Gastroesophageal sphincter (tissue), 3 donors: ENCODE measurements around the gene TSPAN17.

Experiments
- CTCF ChIP-seq, 4 experiments: fragments of 200-600 bp in 2 of 4; fragments of 450-650 bp in 2 of 4; sonication (generic) in 1 of 4; IDR thresholded peaks; one replicate each; pipeline ENCODE4 v1.5.1; 2017 to 2019; ENCODE audit warnings: antibody characterized with exemption in 4 of 4, mild to moderate bottlenecking in 2 of 4, moderate library complexity in 2 of 4
- POLR2A ChIP-seq, 2 donors: fragments of 450-650 bp; IDR thresholded peaks; one replicate each; pipeline ENCODE4 v1.6.1; 2017; ENCODE audit warnings: antibody characterized with exemption in 2 of 2, mild to moderate bottlenecking in 2 of 2, moderate library complexity in 1 of 2

- TF ChIP-seq CTCF (IDR thresholded peaks at IDR 0.05): no peak
- no peak for TF ChIP-seq POLR2A (IDR thresholded peaks at IDR 0.05)
These were observed 27.5 kb downstream of the TSPAN17 start for GRCh38 chr5:176674799-176675198.
